ENCODE results near the gene UST.
"Not testable (repeated sequence)": the region's sequence is repeated elsewhere in the genome, so short reads cannot be mapped to it uniquely, and the experiment has no call there.

The UST gene

GRCh38 chr6:148736774-148737412, 9.9 kb upstream of the UST start:
- DNase-seq (ENCODE audit: low read depth in 2 of 2, low spot score in 1 of 2) = no peak

GRCh38 chr6:148737806-148738205, 9.0 kb upstream of the UST start:
- DNase-seq (ENCODE audit: low read depth in 2 of 2, low spot score in 1 of 2) = no peak

- no peak for DNase-seq (ENCODE audit: low read depth in 2 of 2, low spot score in 1 of 2)
Measured at GRCh38 chr6:148738946-148739821, 7.6 kb upstream of the UST start.

GRCh38 chr6:148739822-148740128, 7.1 kb upstream of the UST start:
- DNase-seq (ENCODE audit: low read depth in 2 of 2, low spot score in 1 of 2) = no peak

GRCh38 chr6:148743476-148743875, 3.4 kb upstream of the UST start:
- DNase-seq (ENCODE audit: low read depth in 2 of 2, low spot score in 1 of 2) = no peak

- no peak for DNase-seq (ENCODE audit: low read depth in 2 of 2, low spot score in 1 of 2)
Measured at GRCh38 chr6:148745926-148746325, 904 bp upstream of the UST start.

- DNase-seq (ENCODE audit: low read depth in 2 of 2, low spot score in 1 of 2) = no peak
Measured at GRCh38 chr6:148747145-148747470, 278 bp downstream of the UST start.

GRCh38 chr6:148747471-148748165, 788 bp downstream of the UST start:
- no peak for DNase-seq (ENCODE audit: low read depth in 2 of 2, low spot score in 1 of 2)

GRCh38 chr6:148749674-148750073, 2.8 kb downstream of the UST start:
- DNase-seq (ENCODE audit: low read depth in 2 of 2, low spot score in 1 of 2) = no peak

- DNase-seq (ENCODE audit: low read depth in 2 of 2, low spot score in 1 of 2) = no peak
Measured at GRCh38 chr6:148750838-148751792, 4.3 kb downstream of the UST start.

- no peak for DNase-seq (ENCODE audit: low read depth in 2 of 2, low spot score in 1 of 2)
Measured at GRCh38 chr6:148751793-148752170, 5.0 kb downstream of the UST start.

- not testable (repeated sequence) for DNase-seq (ENCODE audit: low read depth in 2 of 2, low spot score in 1 of 2)
Measured at GRCh38 chr6:148755379-148755778, 8.5 kb downstream of the UST start.

- DNase-seq (ENCODE audit: low read depth in 2 of 2, low spot score in 1 of 2) = no peak
Measured at GRCh38 chr6:148757944-148758480, 11.2 kb downstream of the UST start.

GRCh38 chr6:148758492-148758891, 11.7 kb downstream of the UST start:
- no peak for DNase-seq (ENCODE audit: low read depth in 2 of 2, low spot score in 1 of 2)

GRCh38 chr6:148760258-148760534, 13.4 kb downstream of the UST start:
- no peak for DNase-seq (ENCODE audit: low read depth in 2 of 2, low spot score in 1 of 2)

- no peak for DNase-seq (ENCODE audit: low read depth in 2 of 2, low spot score in 1 of 2)
Measured at GRCh38 chr6:148760568-148761526, 14.0 kb downstream of the UST start.

- DNase-seq (ENCODE audit: low read depth in 2 of 2, low spot score in 1 of 2) = no peak
Measured at GRCh38 chr6:148761527-148762011, 14.7 kb downstream of the UST start.

- no peak for DNase-seq (ENCODE audit: low read depth in 2 of 2, low spot score in 1 of 2)
Measured at GRCh38 chr6:148762231-148762630, 15.4 kb downstream of the UST start.

GRCh38 chr6:148764259-148765020, 17.6 kb downstream of the UST start:
- not testable (repeated sequence) for DNase-seq (ENCODE audit: low read depth in 2 of 2, low spot score in 1 of 2)

All from stimulated activated CD8-positive, alpha-beta memory T cell treated with anti-CD3 and anti-CD28 coated beads, Interleukin-4, amount 100 ng/mL, for 4 hours (primary cell).